Kidney tubule cell (primary cell): ENCODE data around the gene PTGER2.

Source experiments
- DNase-seq: peaks from one replicate; pipeline ENCODE4 v3.0.0-alpha.2; 2018; ENCODE audit warnings: low spot score

PTGER2 gene

DNA sequence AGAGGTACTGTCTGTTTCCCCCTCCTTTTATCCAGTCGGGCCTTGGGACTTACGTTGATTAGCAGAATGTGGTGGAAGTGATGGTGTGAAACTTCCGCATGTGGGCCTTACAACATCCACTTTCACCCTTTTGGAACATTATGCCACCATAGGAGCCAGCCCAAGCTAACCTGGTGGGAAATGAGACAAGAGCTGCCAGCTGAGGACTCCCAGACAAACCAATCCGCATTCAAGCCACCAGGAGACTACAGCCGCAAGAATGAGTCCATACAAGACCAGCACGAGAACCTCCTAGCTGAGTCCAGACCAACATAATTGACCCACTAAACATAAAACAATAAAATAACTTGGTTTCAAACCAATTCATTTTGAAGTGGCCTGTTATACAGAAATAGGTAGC lies 9.1 kb upstream of the PTGER2 start:
- no peak for DNase-seq

DNA sequence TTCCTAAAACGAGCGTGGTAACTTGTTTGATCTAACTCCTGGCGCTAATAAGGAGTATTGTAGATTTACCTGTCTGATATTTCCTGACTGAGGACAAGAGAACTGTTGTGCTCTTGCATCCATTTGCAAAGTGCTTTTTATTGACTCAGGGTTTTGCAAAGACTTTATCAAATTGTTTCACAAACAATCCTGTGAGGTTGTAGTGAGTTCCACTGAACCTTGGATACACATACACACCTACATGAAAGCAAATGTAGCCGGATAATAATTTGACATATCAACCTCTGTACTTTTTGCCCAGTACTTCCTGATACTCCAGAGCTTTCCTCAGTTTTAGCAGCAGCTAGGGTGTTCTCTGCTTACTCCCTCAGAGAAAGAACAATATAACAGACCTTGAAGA lies 6.7 kb upstream of the PTGER2 start:
- no peak for DNase-seq

GRCh38 chr14:52307905-52308304 lies 6.2 kb upstream of the PTGER2 start:
- no peak for DNase-seq

GRCh38 chr14:52310541-52310940 lies 3.6 kb upstream of the PTGER2 start:
- DNase-seq = no peak

DNA sequence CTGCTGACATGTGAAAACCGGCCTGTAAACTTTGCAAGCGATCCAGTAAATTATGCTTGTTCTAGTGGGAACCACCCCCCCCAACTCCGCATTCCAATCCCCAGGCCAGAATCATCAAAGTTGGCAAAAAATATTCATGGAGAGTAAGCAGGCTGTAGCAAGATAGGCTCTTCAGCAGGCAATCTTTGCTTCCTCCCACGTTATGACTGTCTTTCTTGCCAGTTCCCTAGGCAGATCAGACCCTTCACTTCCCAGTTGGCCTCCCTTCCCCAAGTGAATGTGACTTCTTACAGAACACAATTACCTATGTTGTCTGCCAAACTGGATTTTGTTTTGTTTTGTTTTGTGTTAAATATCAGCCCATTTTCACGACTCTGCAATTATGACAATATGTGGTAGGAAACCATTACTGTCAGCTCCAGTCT lies 1.2 kb upstream of the PTGER2 start:
- DNase-seq = no peak

- peak; percentile 9 for DNase-seq
Measured at GRCh38 chr14:52313462-52313861, 650 bp upstream of the PTGER2 start.

GRCh38 chr14:52314595-52315354 lies 663 bp downstream of the PTGER2 start:
- peak; percentile 37 for DNase-seq

- DNase-seq = no peak
Measured at GRCh38 chr14:52315355-52315718, 1.2 kb downstream of the PTGER2 start.

DNA sequence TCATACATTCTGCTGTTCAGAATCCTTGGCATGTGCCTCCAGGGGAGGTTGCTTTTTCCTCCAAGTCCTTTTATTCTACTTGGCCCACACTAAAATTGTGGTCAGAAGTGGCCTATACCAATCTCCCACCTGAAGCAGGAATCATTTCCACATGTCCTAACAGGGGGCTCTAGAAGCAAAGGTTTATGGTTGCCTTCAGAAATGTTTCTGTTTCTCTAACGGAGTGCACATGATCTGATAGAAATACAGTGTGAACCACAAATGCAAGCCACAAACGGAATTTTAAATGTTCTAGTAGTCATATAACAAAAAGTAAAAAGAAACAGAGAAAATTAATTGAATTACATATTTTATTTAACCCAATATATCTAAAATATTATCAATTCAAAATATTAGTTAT lies 4.0 kb downstream of the PTGER2 start:
- DNase-seq = no peak

DNA sequence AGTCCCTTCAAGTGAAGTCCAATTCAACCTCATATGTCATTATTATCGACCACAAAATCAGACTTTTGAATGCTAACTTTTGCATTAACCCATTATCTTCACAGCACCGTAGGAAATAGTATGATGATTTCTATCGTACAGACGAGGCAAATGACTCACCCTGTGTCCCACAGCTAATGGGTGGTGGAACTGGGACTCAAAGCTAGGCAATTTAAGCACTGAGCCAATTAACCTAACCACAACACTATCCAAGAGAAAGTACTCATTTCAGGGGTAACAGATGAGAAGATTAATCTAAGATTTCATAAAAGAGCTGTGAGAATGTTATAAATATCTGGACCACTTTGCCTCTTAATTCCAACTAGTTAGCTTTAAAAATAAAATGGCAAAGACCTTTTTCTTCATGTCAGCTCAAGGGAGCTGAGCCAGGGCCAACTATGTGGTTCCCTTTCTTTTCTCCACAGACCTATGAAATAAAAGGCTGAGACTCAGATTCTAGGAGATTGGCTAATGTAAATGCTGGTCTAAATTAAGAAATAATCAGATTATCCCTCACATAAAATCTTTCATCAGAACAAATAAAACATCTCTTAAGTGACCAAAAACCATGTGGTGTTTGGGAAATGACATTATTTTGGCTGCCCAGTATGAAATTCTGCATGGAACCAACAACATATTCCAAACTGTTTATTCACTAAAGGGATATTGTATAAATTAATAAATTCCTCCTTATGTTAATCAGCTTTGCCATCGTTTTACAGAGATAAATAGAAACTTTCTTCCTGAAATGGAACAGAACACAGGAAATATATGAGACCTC lies 4.9 kb downstream of the PTGER2 start:
- DNase-seq = no peak

- no peak for DNase-seq
Measured at GRCh38 chr14:52319919-52320318, 5.8 kb downstream of the PTGER2 start.

DNA sequence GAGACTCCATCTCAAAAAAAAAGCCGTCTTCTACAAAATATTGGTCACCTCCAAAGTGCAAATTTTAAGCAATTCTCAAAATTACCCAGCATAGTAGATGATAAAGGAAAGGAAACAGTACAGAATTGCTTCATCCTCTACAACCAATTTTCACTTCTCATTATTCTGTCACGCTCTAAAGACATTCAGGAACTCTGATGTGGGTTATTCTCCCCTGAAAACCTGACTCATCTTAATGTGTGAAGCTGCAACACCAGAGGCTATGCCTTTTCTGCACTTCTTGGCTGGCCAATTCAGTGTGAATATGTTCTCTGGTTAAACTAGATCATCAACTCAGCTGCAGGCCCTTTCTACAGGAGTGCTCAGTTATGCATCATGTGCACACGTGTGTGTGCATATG lies 11.0 kb downstream of the PTGER2 start:
- peak; percentile 90 for DNase-seq

- DNase-seq = no peak
Measured at GRCh38 chr14:52325630-52326029, 11.5 kb downstream of the PTGER2 start.

DNA sequence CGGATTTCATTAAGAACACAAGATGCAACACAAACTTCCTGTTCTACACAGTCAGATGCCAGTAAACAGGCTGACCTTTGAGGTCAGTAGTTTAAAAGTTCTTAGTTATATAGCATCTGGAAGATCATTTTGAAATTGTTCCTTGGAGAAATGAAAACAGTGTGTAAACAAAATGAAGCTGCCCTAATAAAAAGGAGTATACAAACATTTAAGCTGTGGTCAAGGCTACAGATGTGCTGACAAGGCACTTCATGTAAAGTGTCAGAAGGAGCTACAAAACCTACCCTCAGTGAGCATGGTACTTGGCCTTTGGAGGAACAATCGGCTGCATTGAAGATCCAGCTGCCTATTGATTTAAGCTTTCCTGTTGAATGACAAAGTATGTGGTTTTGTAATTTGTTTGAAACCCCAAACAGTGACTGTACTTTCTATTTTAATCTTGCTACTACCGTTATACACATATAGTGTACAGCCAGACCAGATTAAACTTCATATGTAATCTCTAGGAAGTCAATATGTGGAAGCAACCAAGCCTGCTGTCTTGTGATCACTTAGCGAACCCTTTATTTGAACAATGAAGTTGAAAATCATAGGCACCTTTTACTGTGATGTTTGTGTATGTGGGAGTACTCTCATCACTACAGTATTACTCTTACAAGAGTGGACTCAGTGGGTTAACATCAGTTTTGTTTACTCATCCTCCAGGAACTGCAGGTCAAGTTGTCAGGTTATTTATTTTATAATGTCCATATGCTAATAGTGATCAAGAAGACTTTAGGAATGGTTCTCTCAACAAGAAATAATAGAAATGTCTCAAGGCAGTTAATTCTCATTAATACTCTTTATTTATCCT lies 13.5 kb downstream of the PTGER2 start:
- no peak for DNase-seq

DNA sequence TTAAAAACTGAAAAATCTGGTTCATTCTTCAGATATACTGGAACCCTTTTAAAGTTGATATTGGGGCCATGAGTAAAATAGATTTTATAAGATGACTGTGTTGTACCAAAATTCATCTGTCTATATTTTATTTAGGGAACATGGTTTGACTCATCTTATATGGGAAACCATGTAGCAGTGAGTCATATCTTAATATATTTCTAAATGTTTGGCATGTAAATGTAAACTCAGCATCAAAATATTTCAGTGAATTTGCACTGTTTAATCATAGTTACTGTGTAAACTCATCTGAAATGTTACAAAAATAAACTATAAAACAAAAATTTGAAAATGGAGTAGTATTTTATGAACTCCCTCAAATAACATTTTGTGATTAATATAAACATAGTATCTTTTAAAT lies 14.2 kb downstream of the PTGER2 start:
- peak; percentile 13 for DNase-seq

DNA sequence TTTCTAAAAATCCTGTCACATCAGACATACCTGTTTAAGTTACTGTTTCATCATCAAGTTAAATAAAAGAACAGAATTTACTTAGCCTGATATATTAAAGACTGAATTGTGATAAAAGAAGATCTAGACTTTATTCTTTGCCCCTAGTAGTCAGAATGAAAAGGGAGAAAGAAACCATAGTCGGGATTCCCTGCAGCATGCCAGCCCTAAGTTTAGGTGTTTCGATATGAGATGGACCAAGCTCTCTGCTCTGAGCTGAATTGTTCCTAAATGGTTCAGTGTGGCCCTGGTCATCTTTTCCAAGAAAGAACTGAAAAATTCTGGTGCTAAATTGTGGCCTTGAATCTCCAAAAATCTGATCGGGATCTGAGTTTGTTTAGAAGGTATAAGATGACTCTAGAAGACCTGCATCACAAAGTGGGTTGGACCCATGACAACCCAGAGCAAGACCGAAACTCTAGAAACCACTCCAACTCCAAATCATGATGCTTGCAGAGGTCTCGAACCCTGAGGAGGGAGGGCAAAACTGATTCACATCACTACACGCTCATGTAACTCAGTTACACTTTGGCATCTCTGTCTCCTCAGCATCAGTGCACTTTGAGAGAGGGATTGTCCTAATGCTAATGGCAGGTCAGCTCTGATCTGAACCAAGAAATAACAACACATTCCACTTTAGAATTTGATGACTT lies 15.7 kb downstream of the PTGER2 start:
- DNase-seq = no peak

GRCh38 chr14:52332269-52332668 lies 18.2 kb downstream of the PTGER2 start:
- no peak for DNase-seq

- DNase-seq = no peak
Measured at GRCh38 chr14:52333108-52333507, 19.0 kb downstream of the PTGER2 start.

DNA sequence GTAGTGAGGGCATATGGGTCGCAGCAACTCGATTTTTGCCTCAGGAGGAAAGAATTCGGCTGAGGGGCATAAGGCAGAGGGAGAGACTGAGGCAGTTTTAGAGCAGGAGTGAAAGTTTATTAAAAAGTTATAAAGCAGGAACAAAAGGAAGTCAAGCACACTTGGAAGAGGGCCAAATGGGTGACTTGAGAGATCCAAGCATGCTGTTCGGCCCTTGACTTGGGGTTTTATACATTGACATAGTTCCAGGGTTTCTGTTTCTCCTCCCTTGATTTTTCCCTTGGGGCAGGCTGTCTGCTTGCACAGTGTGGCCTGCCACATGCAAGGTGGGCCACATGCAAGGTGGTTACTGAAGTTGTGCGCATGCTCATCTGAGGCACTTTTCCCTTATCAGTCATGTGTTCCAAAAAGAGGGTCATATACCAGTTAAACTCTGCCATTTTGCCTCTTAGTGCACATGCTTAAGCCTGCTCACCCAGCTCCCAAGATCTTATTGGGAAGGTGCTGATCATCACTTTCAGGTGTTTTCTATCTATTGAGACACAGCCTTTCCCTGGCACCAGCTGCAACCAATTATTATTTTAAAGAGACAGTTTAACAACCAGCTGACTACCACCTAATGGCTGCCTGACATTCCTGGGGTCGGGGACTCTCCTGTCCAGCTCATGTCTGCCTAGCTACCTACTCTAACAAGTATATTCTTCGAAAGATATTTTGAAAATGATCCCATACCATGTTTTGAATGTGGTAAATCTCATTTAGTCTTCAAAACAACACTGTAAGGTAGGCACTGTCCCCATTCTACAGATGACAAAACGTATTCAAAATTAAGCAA lies 19.9 kb downstream of the PTGER2 start:
- DNase-seq = peak; percentile 15

DNA sequence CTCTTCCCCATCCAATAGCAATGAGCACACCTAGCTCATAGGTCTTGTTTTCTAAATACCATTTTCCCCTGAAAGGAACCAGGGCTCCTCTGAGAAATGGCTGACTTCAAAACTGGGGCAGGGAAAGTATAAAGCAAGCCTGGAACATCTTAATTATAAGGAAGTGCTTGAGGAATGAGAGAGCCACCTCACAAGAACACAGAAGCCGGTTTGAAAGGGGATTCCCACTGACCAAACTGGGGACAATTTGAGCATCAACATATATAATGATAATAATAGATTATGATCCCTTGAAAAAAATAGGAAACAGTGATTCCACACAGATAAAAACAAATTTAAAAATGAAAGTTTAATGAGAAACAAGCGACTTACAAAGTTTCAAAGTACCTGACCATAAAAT lies 22.1 kb downstream of the PTGER2 start:
- no peak for DNase-seq

- peak; percentile 82 for DNase-seq
Measured at GRCh38 chr14:52338051-52338681, 24.1 kb downstream of the PTGER2 start.
